IMR-90 (cell line): Measurements from ENCODE around the gene MAP2K6.

ENCODE experiments used
- BHLHE40 ChIP-seq: fragments of 150-350 bp; IDR thresholded peaks from 2 replicates; pipeline ENCODE4 v1.6.1; 2016; ENCODE audit warnings: mild to moderate bottlenecking, low read depth, low read length
- CEBPB ChIP-seq: IDR thresholded peaks from 2 replicates; pipeline ENCODE4 v1.6.1; 2012; ENCODE audit warnings: low read depth, low read length, improper control_type of control experiment
- CTCF ChIP-seq: conservative IDR thresholded peaks from 2 replicates; pipeline ENCODE4 v1.5.1; 2012; ENCODE audit warnings: mild to moderate bottlenecking, low read depth, low read length, improper control_type of control experiment
- FOS ChIP-seq: fragments of 150-350 bp; IDR thresholded peaks from 2 replicates; pipeline ENCODE4 v1.6.1; 2016; ENCODE audit warnings: low read depth, low read length
- MXI1 ChIP-seq: IDR thresholded peaks from 2 replicates; pipeline ENCODE4 v1.6.1; 2012; ENCODE audit warnings: low read depth, mild to moderate bottlenecking, low read length, moderate library complexity, borderline replicate concordance
- POLR2A ChIP-seq: IDR thresholded peaks from 2 replicates; pipeline ENCODE4 v1.6.1; 2012; ENCODE audit warnings: mild to moderate bottlenecking, low read depth, low read length
- RAD21 ChIP-seq: IDR thresholded peaks from 2 replicates; pipeline ENCODE4 v1.6.1; 2012; ENCODE audit warnings: low read length, improper control_type of control experiment
- RFX5 ChIP-seq: IDR thresholded peaks from 2 replicates; pipeline ENCODE4 v1.8.0; 2012; ENCODE audit warnings: low read depth, mild to moderate bottlenecking, low read length, moderate library complexity
- SMC3 ChIP-seq: fragments of 150-350 bp; IDR thresholded peaks from 2 replicates; pipeline ENCODE4 v1.6.1; 2016; ENCODE audit warnings: low read depth, mild to moderate bottlenecking, antibody characterized with exemption, low read length, moderate library complexity

- TF ChIP-seq CTCF (no peak), POLR2A (no peak), CEBPB (no peak), RAD21 (no peak), BHLHE40 (no peak), FOS (no peak), SMC3 (no peak), RFX5 (no peak), MXI1 (no peak)
Observed at GRCh38 chr17:69401251-69401650, 13.2 kb upstream of the MAP2K6 start.
